Measurements from ENCODE around the gene VPS26A.

The VPS26A gene

DNA sequence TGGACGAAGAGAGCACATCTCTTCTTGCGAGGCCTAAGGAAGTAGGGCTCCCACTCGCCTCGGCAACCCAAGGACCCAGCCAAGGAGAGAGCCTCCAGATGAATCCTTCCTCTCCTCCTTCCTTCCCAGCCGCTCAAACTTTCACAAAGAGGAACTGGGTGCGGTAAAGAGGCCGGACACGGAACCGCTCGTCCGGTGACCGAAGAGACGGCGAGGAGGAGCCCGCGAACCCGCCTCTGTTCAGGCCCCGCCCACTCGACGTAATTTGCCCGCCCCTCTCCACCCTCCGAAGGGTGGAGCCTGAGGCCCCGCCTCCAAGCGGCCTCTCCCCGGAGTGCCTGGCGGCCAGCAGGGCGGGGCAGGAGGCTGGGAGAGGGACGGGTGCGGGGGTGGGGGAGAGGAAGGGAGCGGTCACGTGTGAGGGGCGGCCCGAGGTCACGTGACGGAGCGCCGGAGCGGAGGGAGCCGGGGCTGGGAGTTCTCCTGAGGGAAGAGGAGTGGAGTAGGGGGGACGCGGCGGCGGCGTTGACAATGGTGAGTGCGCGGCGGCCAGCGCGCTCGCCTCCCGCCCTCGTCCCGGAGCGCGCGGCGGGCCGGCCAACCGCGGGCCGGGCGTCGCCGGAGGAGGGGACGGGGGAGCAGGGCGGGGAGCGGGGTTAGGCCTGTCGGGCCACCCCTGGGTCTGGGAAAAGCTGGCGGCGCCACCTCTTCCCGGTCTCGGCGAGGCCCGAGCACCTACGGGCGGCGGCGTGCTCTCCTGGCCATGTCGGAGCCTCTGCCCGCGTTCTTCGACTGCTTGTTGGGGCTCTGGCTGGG, at the start of gene VPS26A:
VPS26A (plus strand) TSS at position 432 of the 816 bp plus-strand sequence; CDS start at position 532, 100 bp downstream.
- DNase-seq (ENCODE audit: low read depth in 3 of 3) = peak; percentile 98 to 99 (median 99)

GRCh38 chr10:69074532-69074931, 49.4 kb upstream of the VPS26A start:
- DNase-seq (ENCODE audit: low read depth in 3 of 3) = no peak

- DNase-seq (ENCODE audit: low read depth in 3 of 3) = no peak
Observed at GRCh38 chr10:69075431-69075830, 48.5 kb upstream of the VPS26A start.

GRCh38 chr10:69078311-69078710, 45.7 kb upstream of the VPS26A start:
- DNase-seq (ENCODE audit: low read depth in 3 of 3) = no peak

DNA sequence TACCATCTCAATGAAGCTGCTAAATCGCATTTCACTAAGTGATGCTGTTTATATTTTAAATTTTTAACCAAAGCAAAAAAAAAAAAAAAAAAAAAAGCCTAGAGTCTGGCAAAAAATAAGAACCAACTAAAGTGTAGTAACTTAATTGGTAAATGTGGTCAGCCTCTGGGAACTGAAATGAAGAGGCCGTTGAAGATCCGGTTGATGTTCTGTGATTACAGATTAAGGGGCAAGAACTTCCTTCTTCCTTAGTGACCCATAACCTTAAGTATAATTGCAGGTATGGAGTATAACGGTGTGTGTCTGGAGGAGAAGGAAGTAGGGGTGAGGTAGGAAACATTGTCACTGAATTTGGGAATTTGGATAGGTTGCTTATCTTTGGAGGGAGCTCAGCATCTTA, 43.8 kb upstream of the VPS26A start:
- no peak for DNase-seq (ENCODE audit: low read depth in 3 of 3)

- DNase-seq (ENCODE audit: low read depth in 3 of 3) = no peak
Observed at GRCh38 chr10:69086001-69086509, 37.9 kb upstream of the VPS26A start.

DNA sequence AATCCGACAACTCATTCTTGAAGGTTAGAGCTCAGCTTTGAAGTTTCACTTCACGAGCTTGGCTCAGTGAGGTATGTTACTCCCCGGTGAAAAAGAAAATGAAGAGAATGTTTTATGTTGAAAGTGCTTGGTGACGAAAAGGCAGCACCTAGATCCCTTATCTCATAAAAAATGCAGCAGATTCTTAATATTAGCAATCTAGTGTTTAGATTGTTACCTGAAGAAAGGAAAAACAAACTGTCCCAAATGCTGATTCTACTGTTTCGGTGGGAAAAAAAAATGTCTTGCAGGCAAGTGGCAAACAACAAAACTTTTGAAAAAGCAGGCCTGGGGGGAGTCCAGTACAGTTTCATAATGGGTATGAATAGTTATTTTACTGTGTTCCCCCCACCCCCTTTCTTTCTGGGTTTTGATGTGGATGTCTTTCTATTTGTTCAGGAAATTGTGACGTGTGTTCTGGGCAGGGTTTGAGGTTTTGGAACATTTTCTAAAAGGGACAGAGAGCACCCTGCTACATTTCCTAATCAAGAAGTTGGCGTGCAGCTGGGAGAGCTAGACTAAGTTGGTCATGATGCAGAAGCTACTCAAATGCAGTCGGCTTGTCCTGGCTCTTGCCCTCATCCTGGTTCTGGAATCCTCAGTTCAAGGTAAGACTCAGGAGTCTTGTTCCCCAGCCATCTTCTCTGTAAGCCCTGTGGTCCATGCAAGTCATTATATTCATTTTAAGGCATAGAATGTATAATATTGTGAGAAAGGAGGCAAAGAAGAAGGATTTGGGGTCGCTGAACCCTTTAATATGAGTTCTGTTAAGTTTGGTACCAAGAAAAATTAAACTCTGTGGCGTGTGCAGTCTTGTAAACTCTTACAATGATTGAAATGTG, 36.1 kb upstream of the VPS26A start, which contains the start of gene SRGN:
SRGN (plus strand) TSS at position 514 of the 881 bp plus-strand sequence; CDS start at position 569, 55 bp downstream.
- DNase-seq (ENCODE audit: low read depth in 3 of 3) = peak in 2 of 3 experiments; percentile 53 to 61

DNA sequence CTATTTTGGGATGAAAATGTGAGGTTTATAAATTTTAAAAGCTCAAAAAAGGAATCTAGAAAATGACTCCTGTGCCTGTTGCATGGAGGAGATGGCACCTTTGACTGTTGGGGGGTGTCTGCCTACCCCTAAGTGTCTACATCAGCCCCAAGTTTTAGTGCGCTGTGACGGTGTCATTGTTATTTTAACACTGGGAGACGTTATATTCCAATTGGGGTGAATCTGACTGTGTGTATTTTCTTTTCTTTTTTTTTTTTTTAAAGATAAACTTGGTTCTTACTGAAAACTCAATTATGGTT, 35.6 kb upstream of the VPS26A start:
- DNase-seq (ENCODE audit: low read depth in 3 of 3) = no peak

- peak in 1 of 3 experiments; percentile 15 for DNase-seq (ENCODE audit: low read depth in 3 of 3)
Observed at GRCh38 chr10:69088801-69089501, 35.0 kb upstream of the VPS26A start.

GRCh38 chr10:69089638-69090599, 34.1 kb upstream of the VPS26A start:
- DNase-seq (ENCODE audit: low read depth in 3 of 3) = peak; percentile 44 to 45 (median 44)

DNA sequence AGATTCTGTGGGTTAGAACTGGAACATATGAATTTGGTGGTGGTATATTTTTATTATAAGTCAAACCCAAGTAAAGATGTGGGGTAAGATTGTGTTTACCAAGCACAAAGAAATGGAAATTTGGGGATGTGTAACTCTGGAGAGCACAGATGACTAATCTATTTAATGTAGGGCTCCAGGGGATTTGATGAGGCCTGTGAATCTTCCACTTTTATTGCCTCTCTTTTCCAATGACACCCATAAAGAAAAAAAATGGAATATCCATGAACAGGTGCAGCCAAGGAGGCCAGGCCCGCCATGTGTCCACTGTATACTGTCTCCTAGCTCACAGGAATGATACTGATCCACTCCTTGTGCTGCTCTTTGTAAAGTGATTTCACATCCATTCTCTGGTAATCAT, 33.3 kb upstream of the VPS26A start:
- no peak for DNase-seq (ENCODE audit: low read depth in 3 of 3)

DNA sequence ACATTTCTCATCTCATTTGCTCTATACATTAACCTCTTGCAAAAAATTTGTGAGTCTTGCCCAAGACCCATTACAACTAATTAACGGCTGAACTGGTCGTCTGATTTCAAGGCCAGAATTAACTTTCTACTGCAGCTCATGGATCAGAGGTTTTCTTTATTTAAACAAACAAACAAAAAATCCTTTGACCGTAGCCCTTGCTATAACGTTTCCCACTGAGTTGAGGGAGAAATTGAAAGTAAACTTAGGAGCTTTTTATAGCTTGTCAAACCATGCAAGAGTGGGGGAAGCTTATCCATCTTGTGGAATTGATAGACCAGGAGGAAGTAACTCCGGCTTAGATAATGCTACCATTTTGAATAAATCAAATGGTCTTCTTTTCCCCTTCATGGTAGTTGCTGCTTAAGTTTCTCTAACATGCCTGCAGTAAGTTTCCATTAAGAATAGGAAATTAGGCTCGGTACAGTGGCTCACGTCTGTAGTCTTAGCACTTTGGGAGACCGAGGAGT, 32.8 kb upstream of the VPS26A start:
- DNase-seq (ENCODE audit: low read depth in 3 of 3) = no peak

GRCh38 chr10:69092959-69093850, 30.8 kb upstream of the VPS26A start:
- DNase-seq (ENCODE audit: low read depth in 3 of 3) = peak; percentile 26 to 74 (median 58)

GRCh38 chr10:69093933-69094332, 30.0 kb upstream of the VPS26A start:
- no peak for DNase-seq (ENCODE audit: low read depth in 3 of 3)

GRCh38 chr10:69096045-69096444, 27.9 kb upstream of the VPS26A start:
- DNase-seq (ENCODE audit: low read depth in 3 of 3) = no peak

- DNase-seq (ENCODE audit: low read depth in 3 of 3) = no peak
Observed at GRCh38 chr10:69097729-69098128, 26.2 kb upstream of the VPS26A start.

DNA sequence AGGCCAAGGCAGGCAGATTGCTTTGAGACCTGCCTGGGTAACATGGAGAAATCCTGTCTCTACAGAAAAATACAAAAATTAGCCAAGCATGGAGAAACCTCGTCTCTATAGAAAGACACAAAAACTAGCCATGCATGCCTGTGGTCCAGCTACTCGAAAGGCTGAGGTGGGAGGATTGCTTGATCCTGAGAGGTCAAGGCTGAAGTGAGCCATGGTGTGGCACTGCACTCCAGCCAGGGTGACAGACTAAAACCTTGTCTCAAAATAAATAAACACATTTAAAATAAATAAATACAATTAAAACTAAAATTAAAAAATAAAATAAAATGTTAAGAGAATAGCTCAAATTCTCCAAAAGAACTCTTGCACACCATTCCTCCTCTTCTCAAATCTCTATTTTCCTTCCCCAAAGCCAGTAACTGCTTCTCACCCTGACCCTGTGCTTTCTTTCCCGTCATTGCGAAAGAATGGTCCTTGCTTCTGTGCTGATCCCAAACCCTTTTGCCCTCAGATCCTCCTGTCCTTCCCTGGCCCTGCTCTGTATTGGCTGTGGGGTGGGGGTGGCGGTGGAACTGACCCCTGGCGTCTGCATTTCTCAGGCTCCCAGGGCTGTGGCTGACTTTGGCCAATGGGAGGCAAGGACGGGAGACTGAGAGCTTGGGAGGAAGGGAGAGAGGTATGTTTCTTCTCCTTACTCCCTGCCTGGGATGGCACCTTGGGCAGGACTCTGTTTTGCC, 23.7 kb upstream of the VPS26A start:
- no peak for DNase-seq (ENCODE audit: low read depth in 3 of 3)

DNA sequence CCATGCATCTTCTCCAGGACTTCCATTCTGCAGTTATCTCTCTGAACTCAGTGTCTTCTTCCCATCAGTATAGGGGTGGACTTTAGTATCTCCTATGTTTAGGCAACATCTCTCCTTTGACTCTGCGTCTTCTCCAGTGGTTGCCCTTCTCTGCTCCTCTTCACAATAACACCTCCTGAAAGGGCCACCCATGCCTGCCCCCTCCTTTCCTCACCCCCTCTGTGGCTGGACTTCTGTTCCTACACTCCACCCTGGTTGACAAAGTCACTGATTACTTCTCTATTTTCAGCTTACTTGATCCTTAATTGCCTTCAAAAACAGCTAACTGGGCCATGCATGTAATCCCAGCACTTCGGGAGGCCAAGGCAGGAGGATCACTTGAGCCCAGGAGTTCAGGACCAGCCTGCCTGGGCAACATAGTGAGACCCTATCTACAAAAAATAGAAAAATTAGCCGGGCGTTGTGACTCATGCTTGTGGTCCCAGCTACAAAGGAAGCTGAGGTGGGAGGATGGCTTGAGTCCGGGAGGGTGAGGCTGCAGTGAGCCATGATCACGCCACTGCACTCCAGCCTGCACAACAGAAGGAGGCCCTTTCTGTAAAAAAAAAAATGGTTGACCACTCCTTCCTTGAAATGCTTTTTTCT, 22.4 kb upstream of the VPS26A start:
- DNase-seq (ENCODE audit: low read depth in 3 of 3) = no peak

All from stimulated activated CD4-positive, alpha-beta T cell treated with anti-CD3 and anti-CD28 coated beads, TNF-alpha, amount 100 ng/mL, for 4 hours (primary cell).